Epithelial cell of esophagus (primary cell): ENCODE measurements around the gene VCL.
"Not testable (repeated sequence)": the region's sequence is repeated elsewhere in the genome, so short reads cannot be mapped to it uniquely, and the experiment has no call there.

Experiments used
- DNase-seq: peaks from one replicate; pipeline ENCODE4 v3.0.0; 2010; ENCODE audit warnings: low read depth
- H3K4me3 ChIP-seq: 2 replicates; pipeline ENCODE4 v1.5.1; 2011; ENCODE audit warnings: mild to moderate bottlenecking, low read length, control low read depth
- TF ChIP-seq, protein P1 (sequence below): IDR thresholded peaks from 2 replicates; pipeline ENCODE4 v1.5.1; 2011; ENCODE audit warnings: low read depth, mild to moderate bottlenecking, low read length, control low read depth, inconsistent platforms; ENCODE audit not compliant: insufficient read depth; ENCODE audit errors: missing control alignments

The VCL gene

DNA sequence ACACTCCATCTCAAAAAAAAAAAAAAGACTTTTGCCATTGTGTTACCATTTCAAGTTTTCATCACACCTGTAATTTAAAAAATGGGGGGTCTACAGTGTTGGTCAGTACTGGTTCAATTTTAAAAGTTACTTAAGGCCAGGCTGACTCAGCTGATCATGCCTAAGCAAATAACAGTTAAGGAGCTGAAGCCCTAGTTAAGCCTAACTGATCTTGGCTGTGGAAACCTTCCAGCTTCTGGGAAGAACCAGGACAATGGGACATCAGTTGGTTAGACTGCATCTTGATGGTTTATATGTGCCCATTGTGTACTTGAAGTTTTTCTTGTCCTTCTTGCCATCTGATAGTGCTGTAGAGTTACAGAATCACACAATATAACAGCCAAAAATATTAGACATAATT, 26.7 kb downstream of the VCL start:
- TF ChIP-seq, protein P1, sequence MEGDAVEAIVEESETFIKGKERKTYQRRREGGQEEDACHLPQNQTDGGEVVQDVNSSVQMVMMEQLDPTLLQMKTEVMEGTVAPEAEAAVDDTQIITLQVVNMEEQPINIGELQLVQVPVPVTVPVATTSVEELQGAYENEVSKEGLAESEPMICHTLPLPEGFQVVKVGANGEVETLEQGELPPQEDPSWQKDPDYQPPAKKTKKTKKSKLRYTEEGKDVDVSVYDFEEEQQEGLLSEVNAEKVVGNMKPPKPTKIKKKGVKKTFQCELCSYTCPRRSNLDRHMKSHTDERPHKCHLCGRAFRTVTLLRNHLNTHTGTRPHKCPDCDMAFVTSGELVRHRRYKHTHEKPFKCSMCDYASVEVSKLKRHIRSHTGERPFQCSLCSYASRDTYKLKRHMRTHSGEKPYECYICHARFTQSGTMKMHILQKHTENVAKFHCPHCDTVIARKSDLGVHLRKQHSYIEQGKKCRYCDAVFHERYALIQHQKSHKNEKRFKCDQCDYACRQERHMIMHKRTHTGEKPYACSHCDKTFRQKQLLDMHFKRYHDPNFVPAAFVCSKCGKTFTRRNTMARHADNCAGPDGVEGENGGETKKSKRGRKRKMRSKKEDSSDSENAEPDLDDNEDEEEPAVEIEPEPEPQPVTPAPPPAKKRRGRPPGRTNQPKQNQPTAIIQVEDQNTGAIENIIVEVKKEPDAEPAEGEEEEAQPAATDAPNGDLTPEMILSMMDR, result no peak
- no peak for DNase-seq
- H3K4me3 ChIP-seq, result no peak overlapping the region

DNA sequence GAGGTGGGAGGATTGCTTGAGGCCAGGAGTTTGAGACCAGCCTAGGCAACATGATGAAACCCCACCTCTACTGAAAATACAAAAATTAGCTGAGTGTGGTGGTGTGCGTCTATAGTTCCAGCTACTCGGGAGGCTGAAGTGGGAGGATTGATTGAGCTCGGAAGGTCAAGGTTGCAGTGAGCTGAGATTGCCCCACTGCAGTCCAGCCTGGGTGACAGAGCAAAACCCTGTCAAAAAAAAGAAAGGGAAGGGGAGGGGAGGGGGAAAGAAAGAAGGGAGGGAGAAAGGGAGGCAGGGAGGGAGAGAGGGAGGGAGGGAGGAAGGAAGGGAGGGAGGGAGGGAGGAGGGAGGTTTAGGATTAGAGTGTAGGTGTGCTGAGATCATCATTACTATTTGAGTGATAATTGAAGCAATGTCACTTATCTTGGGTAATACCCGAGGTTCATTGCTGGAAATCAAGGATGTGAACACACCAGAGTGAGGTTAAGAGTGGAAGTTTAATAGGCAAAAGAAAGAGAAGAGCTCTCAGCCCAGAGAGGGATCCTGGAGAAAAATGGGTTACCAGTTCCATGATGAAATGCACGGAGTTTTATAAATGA, 27.6 kb downstream of the VCL start:
- H3K4me3 ChIP-seq, result no peak overlapping the region
- TF ChIP-seq, protein P1, result no peak
- DNase-seq, result no peak

DNA sequence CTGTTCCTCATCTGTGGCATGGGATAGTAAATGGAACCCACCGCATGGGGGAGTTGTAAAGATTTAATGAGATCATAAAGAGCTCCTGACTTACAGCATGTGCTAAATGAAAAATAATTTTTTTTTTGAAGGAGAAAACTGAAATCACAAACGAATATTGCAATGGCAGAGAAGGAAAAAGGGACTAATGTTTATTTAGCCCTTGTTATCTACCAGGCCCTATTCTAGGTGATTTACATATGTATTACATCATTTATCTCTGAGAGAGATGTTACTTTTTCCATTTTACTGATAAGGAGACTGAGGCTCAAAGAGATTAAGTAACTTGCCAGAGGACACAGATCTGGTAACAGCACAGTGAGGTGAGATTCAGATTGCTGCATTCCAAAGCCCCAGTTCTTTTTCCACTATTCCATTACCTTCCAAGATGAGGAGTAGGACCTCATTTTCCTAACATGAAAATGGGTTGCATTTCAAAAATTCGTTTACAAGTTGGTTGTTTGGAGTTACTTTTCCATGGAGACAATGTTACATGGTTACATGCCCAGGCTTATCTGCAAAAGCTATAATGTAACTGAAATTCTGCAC, 28.6 kb downstream of the VCL start:
- no peak for DNase-seq
- TF ChIP-seq, protein P1, result no peak
- H3K4me3 ChIP-seq, result no peak overlapping the region

DNA sequence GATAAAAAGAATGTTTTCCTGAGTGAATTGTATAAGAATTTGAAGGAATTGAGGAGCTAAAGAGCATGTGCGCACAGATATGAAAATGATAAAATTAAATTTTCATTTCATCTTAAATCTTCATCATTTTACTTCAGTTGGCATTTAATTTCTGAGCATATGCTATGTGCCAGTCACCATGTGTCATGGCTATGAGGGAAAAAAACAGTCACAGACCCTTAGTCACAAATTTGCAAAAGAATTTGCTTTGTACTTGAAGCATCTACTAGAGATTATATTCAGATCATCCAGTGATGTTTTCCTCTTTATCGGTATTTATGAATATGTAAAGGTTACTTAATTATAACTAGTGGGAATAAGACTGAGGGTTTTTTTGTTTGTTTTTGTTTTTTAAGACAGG, 29.8 kb downstream of the VCL start:
- TF ChIP-seq, protein P1, result no peak
- H3K4me3 ChIP-seq, result no peak overlapping the region
- DNase-seq, result no peak

DNA sequence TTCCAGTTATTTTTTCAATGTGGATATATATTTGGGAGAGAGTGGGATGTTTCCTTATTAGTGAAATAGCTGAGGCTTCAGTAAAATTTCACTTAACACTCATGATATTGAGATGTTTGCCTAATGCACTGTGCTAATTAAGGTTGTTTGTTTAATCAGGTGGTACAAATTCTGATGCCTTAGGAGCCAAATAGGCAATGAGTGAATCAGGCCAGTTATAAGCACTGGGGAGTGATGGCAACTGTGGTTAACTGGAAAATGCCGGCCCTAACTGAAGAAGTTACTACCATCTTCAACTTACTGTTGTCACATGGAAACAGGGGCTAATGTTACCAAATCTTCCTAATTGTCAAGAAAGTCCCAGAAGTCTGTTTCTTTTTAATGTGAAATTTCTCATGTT, 32.0 kb downstream of the VCL start:
- TF ChIP-seq, protein P1, result no peak
- DNase-seq, result no peak
- no peak overlapping the region for H3K4me3 ChIP-seq

DNA sequence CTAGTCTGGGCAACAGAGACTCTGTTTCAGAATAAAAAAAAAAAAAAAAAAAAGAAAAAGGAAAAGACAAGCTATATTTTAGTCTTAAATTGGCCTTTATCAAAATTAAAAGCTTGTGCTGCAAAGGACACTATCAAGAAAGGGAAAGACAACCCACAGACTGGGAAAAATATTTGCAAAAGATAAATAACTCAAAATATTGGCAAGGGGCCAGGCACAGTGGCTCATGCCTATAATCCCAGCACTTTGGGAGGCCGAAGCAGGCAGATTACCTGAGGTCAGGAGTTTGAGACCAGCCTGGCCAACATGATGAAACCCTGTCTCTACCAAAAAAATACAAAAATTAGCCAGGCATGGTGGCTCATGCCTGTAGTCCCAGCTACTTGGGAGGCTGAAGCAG, 34.3 kb downstream of the VCL start:
- not testable (repeated sequence) for DNase-seq, H3K4me3 ChIP-seq

DNA sequence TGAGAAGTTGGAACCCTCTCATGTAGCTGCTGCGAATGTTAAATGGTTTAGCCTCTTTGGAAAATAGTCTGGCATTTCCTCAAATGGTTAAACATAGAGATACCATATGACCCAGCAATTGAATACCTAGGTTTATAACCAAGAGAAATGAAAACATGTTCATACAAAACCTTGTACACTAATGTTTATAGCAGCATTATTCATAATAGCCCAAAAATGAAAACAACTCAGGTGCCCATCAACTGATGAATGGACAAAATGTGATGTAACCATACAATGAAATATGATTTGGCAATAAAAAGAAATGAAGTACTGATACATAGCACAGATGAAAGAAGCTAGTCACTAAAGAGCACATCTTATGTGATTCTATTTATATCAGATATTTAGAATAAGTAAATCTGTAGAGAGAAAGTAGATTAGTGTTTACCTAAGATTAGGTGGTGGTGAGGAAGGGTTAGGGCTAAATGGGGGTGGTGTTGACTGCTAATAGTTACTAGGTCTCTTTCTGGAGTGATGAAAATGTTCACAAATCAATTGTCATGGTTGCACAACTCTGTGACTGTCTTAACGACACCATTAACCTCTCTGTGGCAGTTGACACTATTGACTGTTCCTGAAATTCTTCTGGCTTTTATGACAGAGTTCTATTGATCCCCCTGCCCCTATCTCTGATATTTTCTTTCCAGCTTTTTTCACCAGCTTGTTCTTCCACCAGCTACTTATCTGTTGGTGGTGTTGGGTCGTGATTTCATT, 35.2 kb downstream of the VCL start:
- no peak overlapping the region for H3K4me3 ChIP-seq
- TF ChIP-seq, protein P1, result no peak
- peak; percentile 83 for DNase-seq
